Measurements from ENCODE around the gene DYNC1LI1. TPM values are rescaled to one million over a fixed set of nuclear protein-coding genes. Genes with fewer than 3 reads are reported as not detected.

Gene DYNC1LI1
- total and polyA plus RNA-seq, 2 experiments from 2014 or later, result 43.2 to 47.3 TPM

DNA sequence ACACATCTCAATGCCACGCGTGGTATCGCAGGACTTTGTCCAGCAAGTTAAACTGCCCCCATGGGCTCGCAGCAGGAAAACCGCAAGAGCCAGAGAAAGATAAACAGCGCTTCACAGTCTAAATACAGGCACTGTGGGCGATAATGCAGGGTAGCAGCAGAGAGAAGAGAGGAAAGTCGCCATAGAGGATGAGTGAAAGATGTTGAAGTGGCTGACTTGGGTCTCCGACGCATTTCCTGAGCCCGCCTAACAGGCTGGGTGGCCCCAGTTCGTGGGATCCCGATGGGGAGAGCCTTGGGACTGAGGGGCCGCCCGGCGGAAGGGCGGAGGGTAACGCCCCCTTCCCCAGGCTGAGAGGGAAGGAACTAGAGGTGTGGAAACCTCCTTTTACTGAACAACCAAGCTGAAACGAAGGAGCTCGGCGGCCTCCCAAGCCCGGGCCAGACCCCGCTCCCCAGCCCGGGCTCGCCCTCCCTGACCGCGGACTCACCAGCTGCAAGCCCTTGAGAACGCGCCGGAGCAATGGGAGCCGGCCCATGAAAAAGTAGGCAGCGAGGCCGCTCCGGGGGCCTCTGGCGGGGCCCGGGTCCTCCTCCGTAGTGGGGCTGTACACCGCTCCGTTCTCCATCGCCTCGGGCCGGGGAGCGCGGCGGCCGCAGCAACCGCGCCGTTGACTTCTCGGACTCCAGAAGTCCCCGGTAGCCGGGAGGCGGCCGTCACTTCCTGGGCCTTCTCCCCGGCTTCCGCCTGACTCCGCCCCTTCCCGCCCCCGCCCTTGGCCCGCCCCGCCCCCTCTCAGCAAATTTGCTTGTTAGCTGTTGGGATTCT is 68.3 kb downstream of the DYNC1LI1 start, which contains the start of gene CMTM6:
Gene CMTM6, minus strand, starts transcription at position 735 of the 828 bp plus-strand sequence. Its CDS starts 107 bp downstream, at position 628.
- Histone ChIP-seq H3K27me3 (no peaks in the 10 kb centered on the region), H3K4me3 (peak within 1 kb of the TSS; percentile 91), H3K36me3 (no peaks in the 10 kb centered on the region), H3K27ac (peak within 1 kb of the TSS; percentile 88), H3K4me1 (ENCODE audit: low read depth) (peaks cover 13% of the 10 kb centered on the region), H3K9me3 (ENCODE audit: low read depth) (no peaks in the 10 kb centered on the region)
- TF ChIP-seq, protein P1, sequence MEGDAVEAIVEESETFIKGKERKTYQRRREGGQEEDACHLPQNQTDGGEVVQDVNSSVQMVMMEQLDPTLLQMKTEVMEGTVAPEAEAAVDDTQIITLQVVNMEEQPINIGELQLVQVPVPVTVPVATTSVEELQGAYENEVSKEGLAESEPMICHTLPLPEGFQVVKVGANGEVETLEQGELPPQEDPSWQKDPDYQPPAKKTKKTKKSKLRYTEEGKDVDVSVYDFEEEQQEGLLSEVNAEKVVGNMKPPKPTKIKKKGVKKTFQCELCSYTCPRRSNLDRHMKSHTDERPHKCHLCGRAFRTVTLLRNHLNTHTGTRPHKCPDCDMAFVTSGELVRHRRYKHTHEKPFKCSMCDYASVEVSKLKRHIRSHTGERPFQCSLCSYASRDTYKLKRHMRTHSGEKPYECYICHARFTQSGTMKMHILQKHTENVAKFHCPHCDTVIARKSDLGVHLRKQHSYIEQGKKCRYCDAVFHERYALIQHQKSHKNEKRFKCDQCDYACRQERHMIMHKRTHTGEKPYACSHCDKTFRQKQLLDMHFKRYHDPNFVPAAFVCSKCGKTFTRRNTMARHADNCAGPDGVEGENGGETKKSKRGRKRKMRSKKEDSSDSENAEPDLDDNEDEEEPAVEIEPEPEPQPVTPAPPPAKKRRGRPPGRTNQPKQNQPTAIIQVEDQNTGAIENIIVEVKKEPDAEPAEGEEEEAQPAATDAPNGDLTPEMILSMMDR (IDR thresholded peaks at IDR 0.05; ENCODE audit: low read depth, low read length), result no peak
- peak; percentile 83 to 90 for DNase-seq (ENCODE audit: low read depth in 1 of 2, low spot score in 1 of 2)

DNA sequence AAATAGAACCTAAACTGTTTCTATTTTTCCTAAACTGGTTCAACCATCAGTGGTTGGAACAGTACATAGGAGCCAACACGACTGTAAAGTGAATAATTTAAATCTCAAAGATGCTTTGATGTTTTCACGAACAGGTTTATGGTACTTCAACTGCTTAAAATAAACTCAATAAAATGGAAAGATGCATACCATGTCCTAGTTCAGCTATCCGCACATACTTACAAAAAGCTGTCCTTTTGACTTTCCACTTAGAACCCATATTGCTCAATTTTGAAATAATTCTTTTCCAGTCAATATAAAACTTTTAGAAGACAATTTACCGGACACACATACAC is 68.9 kb downstream of the DYNC1LI1 start:
- Histone ChIP-seq H3K4me3 (peak overlapping the region; percentile 91), H3K9me3 (ENCODE audit: low read depth) (no peaks in the 10 kb centered on the region), H3K27ac (peak overlapping the region; percentile 88), H3K36me3 (no peaks in the 10 kb centered on the region), H3K27me3 (no peaks in the 10 kb centered on the region), H3K4me1 (ENCODE audit: low read depth) (peaks cover 13% of the 10 kb centered on the region)
- TF ChIP-seq, protein P1 (IDR thresholded peaks at IDR 0.05; ENCODE audit: low read depth, low read length), result no peak
- DNase-seq (ENCODE audit: low read depth in 1 of 2, low spot score in 1 of 2), result no peak

DNA sequence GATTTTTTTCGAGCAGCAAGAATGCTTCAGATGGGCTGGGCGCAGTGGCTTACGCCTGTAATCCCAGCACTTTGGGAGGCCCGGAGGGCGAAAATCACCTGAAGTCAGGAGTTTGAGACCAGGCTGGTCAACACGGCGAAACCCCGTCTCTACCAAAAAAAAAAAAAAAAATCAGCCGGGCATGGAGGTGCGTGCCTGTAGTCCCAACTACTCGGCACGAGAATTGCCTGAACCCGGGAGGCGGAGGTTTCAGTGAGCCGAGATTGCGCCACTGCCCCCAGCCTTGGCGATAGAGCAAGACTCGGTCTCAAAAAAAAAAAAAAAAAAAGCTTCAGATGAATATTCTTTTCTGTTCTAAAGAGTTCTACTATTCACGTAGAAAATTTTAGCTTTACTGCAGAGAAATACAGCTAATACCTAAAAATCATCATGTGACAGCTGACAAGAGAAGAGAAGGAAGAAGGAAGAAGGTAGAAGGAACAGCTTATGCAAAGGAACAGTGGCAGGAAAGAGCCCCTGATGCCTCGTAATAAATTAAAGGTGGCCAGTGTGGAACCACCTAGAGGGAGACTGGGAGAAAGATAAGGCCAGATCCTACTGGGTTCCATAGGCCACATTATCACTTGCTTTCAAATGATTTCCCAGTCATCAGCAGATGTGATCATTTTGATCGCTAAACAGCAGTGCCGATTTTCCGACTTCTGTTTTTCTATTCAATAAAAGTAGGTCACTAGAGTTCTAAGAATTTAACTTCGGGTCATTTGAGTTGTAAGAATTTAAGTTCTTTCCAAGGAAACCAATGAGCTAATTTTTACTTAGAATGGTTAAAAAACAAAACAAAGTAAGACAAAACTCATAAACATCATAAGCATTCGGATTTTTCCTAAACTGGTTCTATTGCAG is 69.5 kb downstream of the DYNC1LI1 start:
- Histone ChIP-seq H3K4me1 (ENCODE audit: low read depth) (peaks cover 13% of the 10 kb centered on the region), H3K36me3 (no peaks in the 10 kb centered on the region), H3K27me3 (no peaks in the 10 kb centered on the region), H3K4me3 (peak overlapping the region; percentile 91), H3K9me3 (ENCODE audit: low read depth) (no peaks in the 10 kb centered on the region), H3K27ac (peak overlapping the region; percentile 88)
- DNase-seq (ENCODE audit: low read depth in 1 of 2, low spot score in 1 of 2), result peak in 1 of 2 donors; percentile 45
- TF ChIP-seq, protein P1 (IDR thresholded peaks at IDR 0.05; ENCODE audit: low read depth, low read length), result no peak

DNA sequence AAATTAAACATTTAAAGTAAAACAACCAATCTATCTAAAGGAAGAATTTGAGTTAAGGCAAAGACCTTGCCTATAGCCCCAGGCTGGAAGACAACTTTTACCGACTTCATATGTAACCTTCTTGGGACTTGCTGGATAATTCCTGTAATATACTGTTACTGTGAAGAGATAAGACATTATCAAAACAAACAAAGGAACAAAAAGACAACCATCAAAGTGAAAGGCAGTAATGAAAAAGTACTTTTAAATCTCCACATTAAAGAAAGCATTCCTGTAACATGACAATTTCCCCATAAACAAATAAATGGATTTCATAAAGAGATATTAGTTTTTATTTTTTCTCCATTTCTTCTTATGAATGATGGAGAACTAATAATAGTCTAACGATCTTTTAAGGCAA is 70.4 kb downstream of the DYNC1LI1 start:
- Histone ChIP-seq H3K9me3 (ENCODE audit: low read depth) (no peaks in the 10 kb centered on the region), H3K4me1 (ENCODE audit: low read depth) (peaks cover 13% of the 10 kb centered on the region), H3K4me3 (no peak overlapping the region), H3K36me3 (no peaks in the 10 kb centered on the region), H3K27ac (no peak overlapping the region), H3K27me3 (no peaks in the 10 kb centered on the region)
- no peak for DNase-seq (ENCODE audit: low read depth in 1 of 2, low spot score in 1 of 2)
- TF ChIP-seq, protein P1 (IDR thresholded peaks at IDR 0.05; ENCODE audit: low read depth, low read length), result no peak

DNA sequence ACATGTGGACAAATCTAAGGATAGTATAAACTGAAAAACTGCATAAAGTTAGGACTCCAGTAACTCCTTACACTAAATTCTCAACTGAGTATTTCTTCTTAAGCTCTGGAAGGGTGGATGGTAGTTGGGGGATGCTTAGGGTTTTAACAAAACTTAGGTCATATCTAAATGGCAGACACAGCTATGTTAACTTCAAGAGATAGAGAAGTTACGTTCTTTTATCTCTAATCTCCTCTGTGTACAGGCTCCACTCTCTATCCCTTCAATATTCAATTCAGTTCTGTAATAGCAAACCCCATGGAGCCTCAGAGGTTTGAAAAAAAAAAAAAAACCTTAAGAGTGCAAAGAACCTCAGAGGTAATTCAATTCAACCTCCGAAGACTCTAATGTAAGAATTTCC is 71.1 kb downstream of the DYNC1LI1 start:
- no peak for DNase-seq (ENCODE audit: low read depth in 1 of 2, low spot score in 1 of 2)
- Histone ChIP-seq H3K4me1 (ENCODE audit: low read depth) (peaks cover 13% of the 10 kb centered on the region), H3K36me3 (no peaks in the 10 kb centered on the region), H3K9me3 (ENCODE audit: low read depth) (no peaks in the 10 kb centered on the region), H3K27me3 (no peaks in the 10 kb centered on the region), H3K27ac (no peak overlapping the region), H3K4me3 (no peak overlapping the region)
- TF ChIP-seq, protein P1 (IDR thresholded peaks at IDR 0.05; ENCODE audit: low read depth, low read length), result no peak

Data from cardiac muscle cell (in vitro differentiated cells and primary cell).